Measurements from ENCODE around the gene CLCN7. TPM values are rescaled to one million over a fixed set of nuclear protein-coding genes. Genes with fewer than 3 reads are reported as not detected.

Gene CLCN7
- total and polyA plus RNA-seq, 9 of the 15 experiments (the other 6 are each of a cell fraction or from before 2014, with no cell fraction given), result 0.06 to 126 (median 18.7) TPM

DNA sequence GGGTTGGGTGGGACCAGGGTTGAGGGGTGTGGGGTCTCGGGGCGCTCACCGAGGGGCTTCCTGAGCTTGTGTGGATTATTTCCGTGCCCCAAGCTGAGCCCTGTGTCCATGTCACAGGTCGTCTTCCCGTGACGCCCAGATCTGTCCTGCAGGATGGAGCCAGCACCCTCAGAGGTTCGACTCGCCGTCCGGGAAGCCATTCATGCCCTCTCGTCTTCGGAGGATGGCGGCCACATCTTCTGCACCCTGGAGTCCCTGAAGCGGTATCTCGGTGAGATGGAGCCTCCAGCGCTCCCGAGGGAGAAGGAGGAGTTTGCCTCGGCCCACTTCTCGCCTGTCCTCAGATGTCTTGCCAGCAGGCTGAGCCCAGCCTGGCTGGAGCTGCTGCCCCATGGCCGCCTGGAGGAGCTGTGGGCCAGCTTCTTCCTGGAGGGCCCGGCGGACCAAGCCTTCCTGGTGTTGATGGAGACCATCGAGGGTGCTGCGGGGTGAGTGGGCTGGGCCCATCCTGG, 19.4 kb upstream of the CLCN7 start (continued):
- TF ChIP-seq, protein P1, sequence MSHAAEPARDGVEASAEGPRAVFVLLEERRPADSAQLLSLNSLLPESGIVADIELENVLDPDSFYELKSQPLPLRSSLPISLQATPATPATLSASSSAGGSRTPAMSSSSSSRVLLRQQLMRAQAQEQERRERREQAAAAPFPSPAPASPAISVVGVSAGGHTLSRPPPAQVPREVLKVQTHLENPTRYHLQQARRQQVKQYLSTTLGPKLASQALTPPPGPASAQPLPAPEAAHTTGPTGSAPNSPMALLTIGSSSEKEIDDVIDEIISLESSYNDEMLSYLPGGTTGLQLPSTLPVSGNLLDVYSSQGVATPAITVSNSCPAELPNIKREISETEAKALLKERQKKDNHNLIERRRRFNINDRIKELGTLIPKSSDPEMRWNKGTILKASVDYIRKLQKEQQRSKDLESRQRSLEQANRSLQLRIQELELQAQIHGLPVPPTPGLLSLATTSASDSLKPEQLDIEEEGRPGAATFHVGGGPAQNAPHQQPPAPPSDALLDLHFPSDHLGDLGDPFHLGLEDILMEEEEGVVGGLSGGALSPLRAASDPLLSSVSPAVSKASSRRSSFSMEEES (CRISPR knock-in tag; IDR thresholded peaks at IDR 0.05), result no peak
- TF ChIP-seq, protein P2, sequence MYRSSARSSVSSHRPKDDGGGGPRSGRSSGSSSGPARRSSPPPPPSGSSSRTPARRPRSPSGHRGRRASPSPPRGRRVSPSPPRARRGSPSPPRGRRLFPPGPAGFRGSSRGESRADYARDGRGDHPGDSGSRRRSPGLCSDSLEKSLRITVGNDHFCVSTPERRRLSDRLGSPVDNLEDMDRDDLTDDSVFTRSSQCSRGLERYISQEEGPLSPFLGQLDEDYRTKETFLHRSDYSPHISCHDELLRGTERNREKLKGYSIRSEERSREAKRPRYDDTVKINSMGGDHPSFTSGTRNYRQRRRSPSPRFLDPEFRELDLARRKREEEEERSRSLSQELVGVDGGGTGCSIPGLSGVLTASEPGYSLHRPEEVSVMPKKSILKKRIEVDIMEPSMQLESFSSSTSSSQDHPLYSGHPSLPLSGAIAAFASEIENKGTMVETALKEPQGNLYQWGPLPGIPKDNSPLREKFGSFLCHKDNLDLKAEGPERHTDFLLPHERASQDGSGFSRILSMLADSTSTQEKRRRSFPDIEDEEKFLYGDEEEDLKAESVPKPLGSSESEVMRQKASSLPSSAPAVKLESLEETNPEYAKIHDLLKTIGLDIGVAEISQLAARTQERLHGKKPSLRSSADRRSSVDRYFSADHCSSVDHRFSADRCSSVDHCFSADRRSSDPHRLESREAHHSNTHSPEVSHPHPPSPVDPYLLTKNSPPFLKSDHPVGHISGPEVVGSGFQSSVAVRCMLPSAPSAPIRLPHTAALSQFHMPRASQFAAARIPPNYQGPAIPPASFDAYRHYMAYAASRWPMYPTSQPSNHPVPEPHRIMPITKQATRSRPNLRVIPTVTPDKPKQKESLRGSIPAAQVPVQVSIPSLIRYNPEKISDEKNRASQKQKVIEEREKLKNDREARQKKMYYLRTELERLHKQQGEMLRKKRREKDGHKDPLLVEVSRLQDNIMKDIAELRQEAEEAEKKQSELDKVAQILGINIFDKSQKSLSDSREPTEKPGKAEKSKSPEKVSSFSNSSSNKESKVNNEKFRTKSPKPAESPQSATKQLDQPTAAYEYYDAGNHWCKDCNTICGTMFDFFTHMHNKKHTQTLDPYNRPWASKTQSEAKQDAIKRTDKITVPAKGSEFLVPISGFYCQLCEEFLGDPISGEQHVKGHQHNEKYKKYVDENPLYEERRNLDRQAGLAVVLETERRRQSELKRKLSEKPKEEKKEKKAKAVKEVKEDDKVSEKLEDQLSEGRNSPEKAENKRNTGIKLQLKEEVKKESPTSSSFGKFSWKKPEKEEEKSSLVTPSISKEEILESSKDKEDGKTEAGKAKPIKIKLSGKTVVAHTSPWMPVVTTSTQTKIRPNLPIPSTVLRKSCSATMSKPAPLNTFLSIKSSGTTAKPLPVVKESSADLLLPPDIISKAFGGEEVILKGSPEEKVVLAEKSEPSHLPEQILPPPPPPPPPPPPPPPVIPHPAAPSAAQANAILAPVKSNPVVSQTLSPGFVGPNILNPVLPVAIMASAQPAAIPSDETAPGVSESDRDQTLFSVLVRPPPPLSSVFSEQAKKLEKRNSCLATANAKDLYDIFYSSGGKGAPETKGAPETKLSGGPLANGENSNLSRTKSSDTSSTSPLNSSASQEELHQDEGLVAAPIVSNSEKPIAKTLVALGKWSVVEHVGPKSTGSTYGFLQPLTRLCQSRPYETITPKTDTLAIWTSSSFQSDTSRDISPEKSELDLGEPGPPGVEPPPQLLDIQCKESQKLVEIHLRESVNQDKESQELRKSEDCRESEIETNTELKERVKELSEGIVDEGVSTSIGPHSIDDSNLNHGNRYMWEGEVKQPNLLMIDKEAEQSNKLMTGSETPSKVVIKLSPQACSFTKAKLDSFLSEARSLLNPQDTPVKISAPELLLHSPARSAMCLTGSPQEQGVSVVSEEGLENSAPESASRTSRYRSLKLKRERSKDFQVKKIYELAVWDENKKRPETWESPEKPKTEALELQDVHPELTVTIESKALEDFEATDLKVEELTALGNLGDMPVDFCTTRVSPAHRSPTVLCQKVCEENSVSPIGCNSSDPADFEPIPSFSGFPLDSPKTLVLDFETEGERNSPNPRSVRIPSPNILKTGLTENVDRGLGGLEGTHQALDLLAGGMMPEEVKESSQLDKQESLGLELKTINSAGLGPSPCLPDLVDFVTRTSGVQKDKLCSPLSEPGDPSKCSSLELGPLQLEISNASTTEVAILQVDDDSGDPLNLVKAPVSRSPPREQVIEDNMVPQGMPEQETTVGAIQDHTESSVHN (IDR thresholded peaks at IDR 0.05; ENCODE audit: borderline replicate concordance in 1 of 2, low read depth in 1 of 2), result no peak
- TF ChIP-seq, protein P3, sequence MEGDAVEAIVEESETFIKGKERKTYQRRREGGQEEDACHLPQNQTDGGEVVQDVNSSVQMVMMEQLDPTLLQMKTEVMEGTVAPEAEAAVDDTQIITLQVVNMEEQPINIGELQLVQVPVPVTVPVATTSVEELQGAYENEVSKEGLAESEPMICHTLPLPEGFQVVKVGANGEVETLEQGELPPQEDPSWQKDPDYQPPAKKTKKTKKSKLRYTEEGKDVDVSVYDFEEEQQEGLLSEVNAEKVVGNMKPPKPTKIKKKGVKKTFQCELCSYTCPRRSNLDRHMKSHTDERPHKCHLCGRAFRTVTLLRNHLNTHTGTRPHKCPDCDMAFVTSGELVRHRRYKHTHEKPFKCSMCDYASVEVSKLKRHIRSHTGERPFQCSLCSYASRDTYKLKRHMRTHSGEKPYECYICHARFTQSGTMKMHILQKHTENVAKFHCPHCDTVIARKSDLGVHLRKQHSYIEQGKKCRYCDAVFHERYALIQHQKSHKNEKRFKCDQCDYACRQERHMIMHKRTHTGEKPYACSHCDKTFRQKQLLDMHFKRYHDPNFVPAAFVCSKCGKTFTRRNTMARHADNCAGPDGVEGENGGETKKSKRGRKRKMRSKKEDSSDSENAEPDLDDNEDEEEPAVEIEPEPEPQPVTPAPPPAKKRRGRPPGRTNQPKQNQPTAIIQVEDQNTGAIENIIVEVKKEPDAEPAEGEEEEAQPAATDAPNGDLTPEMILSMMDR (IDR thresholded peaks at IDR 0.05 in 2 of 3, conservative IDR thresholded peaks at IDR 0.05 in 1 of 3; ENCODE audit: insufficient read depth in 2 of 3, low read depth in 1 of 3, low read length in 3 of 3), result peak; percentile 60 to 68 (median 63)
- TF ChIP-seq ZNF224 (CRISPR knock-in tag; IDR thresholded peaks at IDR 0.05), result no peak
- TF ChIP-seq ZC3H11A (IDR thresholded peaks at IDR 0.05; ENCODE audit: low read depth, low read length), result no peak
- TF ChIP-seq GABPB2 (CRISPR knock-in tag; conservative IDR thresholded peaks at IDR 0.05), result no peak
- TF ChIP-seq ZNF217 (CRISPR knock-in tag; IDR thresholded peaks at IDR 0.05), result no peak
- TF ChIP-seq TOE1 (IDR thresholded peaks at IDR 0.05; ENCODE audit: borderline replicate concordance), result no peak
- no peak for TF ChIP-seq TOE1 (CRISPR knock-in tag; IDR thresholded peaks at IDR 0.05; ENCODE audit: borderline replicate concordance, low read depth)
- TF ChIP-seq, protein P4, sequence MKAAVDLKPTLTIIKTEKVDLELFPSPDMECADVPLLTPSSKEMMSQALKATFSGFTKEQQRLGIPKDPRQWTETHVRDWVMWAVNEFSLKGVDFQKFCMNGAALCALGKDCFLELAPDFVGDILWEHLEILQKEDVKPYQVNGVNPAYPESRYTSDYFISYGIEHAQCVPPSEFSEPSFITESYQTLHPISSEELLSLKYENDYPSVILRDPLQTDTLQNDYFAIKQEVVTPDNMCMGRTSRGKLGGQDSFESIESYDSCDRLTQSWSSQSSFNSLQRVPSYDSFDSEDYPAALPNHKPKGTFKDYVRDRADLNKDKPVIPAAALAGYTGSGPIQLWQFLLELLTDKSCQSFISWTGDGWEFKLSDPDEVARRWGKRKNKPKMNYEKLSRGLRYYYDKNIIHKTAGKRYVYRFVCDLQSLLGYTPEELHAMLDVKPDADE (conservative IDR thresholded peaks at IDR 0.05; ENCODE audit: control insufficient read depth, low read depth, low read length), result no peak
- TF ChIP-seq, protein P5, sequence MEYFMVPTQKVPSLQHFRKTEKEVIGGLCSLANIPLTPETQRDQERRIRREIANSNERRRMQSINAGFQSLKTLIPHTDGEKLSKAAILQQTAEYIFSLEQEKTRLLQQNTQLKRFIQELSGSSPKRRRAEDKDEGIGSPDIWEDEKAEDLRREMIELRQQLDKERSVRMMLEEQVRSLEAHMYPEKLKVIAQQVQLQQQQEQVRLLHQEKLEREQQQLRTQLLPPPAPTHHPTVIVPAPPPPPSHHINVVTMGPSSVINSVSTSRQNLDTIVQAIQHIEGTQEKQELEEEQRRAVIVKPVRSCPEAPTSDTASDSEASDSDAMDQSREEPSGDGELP (CRISPR knock-in tag; IDR thresholded peaks at IDR 0.05; ENCODE audit: borderline replicate concordance), result peak; percentile 10; the same call in 1 of the 2 replicates
- no peak for TF ChIP-seq ZNF133 (CRISPR knock-in tag; IDR thresholded peaks at IDR 0.05)

Data from K562 (cell line).